Esophagus muscularis mucosa (tissue), 3 donors: Measurements from ENCODE around the gene ARL5C.

ENCODE experiments used
- CTCF ChIP-seq, 3 experiments: fragments of 200-600 bp in 2 of 3; fragments of 450-650 bp in 1 of 3; sonication (generic) in 2 of 3; IDR thresholded peaks; one replicate each; pipeline ENCODE4 v1.5.1; 2017 to 2019; ENCODE audit warnings: antibody characterized with exemption in 3 of 3, mild to moderate bottlenecking in 2 of 3, moderate library complexity in 1 of 3
- POLR2AphosphoS5 ChIP-seq, 2 donors: sonication (generic); formaldehyde crosslinking; IDR thresholded peaks; one replicate each; pipeline ENCODE4 v1.6.1; 2017; ENCODE audit warnings: antibody characterized with exemption in 2 of 2

- TF ChIP-seq CTCF (IDR thresholded peaks at IDR 0.05) (no peak), POLR2AphosphoS5 (IDR thresholded peaks at IDR 0.05) (no peak)
These were observed 4.1 kb upstream of the ARL5C start for GRCh38 chr17:39170109-39170508.
